GM12872 (cell line): Measurements from ENCODE around the gene PGA5.

ENCODE experiments used
- TF ChIP-seq, protein P1 (sequence below): IDR thresholded peaks from 3 replicates; pipeline ENCODE4 v1.5.1; 2011; ENCODE audit warnings: low read depth, mild to moderate bottlenecking, low read length, moderate library complexity; ENCODE audit not compliant: insufficient read depth

The PGA5 gene

GRCh38 chr11:61280883-61281580 lies 40.1 kb downstream of the PGA5 start:
- TF ChIP-seq, protein P1, sequence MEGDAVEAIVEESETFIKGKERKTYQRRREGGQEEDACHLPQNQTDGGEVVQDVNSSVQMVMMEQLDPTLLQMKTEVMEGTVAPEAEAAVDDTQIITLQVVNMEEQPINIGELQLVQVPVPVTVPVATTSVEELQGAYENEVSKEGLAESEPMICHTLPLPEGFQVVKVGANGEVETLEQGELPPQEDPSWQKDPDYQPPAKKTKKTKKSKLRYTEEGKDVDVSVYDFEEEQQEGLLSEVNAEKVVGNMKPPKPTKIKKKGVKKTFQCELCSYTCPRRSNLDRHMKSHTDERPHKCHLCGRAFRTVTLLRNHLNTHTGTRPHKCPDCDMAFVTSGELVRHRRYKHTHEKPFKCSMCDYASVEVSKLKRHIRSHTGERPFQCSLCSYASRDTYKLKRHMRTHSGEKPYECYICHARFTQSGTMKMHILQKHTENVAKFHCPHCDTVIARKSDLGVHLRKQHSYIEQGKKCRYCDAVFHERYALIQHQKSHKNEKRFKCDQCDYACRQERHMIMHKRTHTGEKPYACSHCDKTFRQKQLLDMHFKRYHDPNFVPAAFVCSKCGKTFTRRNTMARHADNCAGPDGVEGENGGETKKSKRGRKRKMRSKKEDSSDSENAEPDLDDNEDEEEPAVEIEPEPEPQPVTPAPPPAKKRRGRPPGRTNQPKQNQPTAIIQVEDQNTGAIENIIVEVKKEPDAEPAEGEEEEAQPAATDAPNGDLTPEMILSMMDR = no peak

GRCh38 chr11:61281581-61282250 lies 40.7 kb downstream of the PGA5 start:
- TF ChIP-seq, protein P1 = no peak

DNA sequence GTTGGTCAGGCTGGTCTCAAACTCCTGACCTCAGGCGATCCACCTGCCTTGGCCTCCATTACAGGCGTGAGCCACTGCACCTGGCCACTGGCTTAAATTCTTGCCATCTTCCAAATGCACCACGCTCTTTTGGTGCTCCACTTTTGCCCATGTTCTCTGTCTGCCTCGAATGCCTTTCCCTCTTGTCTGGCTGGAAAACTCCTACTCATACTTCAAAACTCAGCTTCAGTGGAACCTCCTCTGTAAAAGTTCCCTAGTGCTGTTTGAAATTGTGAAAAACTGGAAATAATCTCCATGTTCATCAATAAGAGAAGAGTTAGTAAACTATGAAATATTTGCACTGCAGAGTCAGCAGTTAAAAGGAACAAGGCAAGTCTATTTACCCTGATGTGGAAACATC lies 42.6 kb downstream of the PGA5 start:
- TF ChIP-seq, protein P1 = no peak

DNA sequence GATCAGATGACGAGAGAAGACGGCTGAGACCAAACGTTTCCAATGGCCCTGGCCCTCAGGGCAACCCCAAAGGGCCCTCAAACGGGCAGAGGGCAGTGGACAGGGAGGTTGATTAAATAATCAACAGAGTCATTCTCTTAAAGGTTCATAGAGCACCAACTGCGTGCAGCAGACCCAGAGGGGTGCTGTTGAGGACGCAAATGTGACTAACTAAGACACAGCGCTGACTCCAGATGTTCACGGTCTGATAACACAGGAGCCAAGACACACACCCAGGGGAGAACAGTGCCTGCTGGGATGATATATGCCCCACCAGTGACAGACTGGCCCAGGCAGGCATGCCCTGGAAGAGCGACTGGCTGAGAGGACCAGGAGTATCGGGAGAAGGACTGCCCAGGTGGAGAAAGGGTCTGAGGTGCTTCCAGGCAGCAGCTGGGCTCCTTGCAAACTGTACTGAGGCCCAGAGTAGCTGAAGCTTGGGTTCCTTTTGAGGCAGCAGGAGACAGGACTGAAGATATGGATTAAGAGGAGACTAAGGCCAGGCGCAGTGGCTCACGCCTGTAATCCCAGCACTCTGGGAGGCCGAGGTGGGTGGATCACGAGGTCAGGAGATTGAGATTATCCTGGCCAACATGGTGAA lies 46.5 kb downstream of the PGA5 start:
- TF ChIP-seq, protein P1 = no peak

GRCh38 chr11:61290905-61291690 lies 50.1 kb downstream of the PGA5 start:
- TF ChIP-seq, protein P1 = peak; percentile 66

- TF ChIP-seq, protein P1 = no peak
These were observed 51.4 kb downstream of the PGA5 start for GRCh38 chr11:61292356-61292755.
